ENCODE measurements around the gene TTYH2. TPM values are rescaled to one million over a fixed set of nuclear protein-coding genes. Genes with fewer than 3 reads are reported as not detected.

Gene TTYH2
- total RNA-seq, 3 donors from 2014 or later, result 4.2 to 5.9 (median 5.6) TPM

GRCh38 chr17:74180336-74180735 is 33.0 kb upstream of the TTYH2 start:
- no peak overlapping the region for H3K4me3 ChIP-seq
- TF ChIP-seq POLR2AphosphoS5 (IDR thresholded peaks at IDR 0.05) (no peak), CTCF (IDR thresholded peaks at IDR 0.05) (no peak)

GRCh38 chr17:74181341-74181740 is 32.0 kb upstream of the TTYH2 start:
- no peak overlapping the region for H3K27ac ChIP-seq

More at GRCh38 chr17:74180336-74180735, 33.0 kb upstream of the TTYH2 start:
- no peaks in the 10 kb centered on the region for H3K4me1 ChIP-seq
- no peaks in the 10 kb centered on the region for H3K36me3 ChIP-seq
- H3K27ac ChIP-seq, result no peak overlapping the region
- no peaks in the 10 kb centered on the region for H3K9me3 ChIP-seq
- intact Hi-C loops (cut with DNase I; ENCODE audit: low total_unique reads), result no loop called here
- peaks cover 0 to 18% of the 10 kb centered on the region in 2 donors for H3K27me3 ChIP-seq
- no peak for DNase-seq (ENCODE audit: low spot score in 2 of 2)

GRCh38 chr17:74182041-74182723 is 31.2 kb upstream of the TTYH2 start:
- H3K36me3 ChIP-seq, result no peaks in the 10 kb centered on the region
- peaks cover 0 to 21% of the 10 kb centered on the region in 2 donors for H3K27me3 ChIP-seq
- no peaks in the 10 kb centered on the region for H3K4me1 ChIP-seq
- H3K4me3 ChIP-seq, result no peak overlapping the region
- DNase-seq (ENCODE audit: low spot score in 2 of 2), result no peak
- H3K27ac ChIP-seq, result no peak overlapping the region
- TF ChIP-seq POLR2AphosphoS5 (IDR thresholded peaks at IDR 0.05) (no peak), CTCF (IDR thresholded peaks at IDR 0.05) (no peak), POLR2A (IDR thresholded peaks at IDR 0.05) (no peak)
- intact Hi-C loops (cut with DNase I; ENCODE audit: low total_unique reads), result no loop called here
- no peaks in the 10 kb centered on the region for H3K9me3 ChIP-seq

More at GRCh38 chr17:74181341-74181740, 32.0 kb upstream of the TTYH2 start:
- DNase-seq (ENCODE audit: low spot score in 2 of 2), result no peak
- Histone ChIP-seq H3K4me3 (no peak overlapping the region), H3K27me3 (peaks cover 0 to 15% of the 10 kb centered on the region in 2 donors), H3K9me3 (no peaks in the 10 kb centered on the region), H3K4me1 (no peaks in the 10 kb centered on the region), H3K36me3 (no peaks in the 10 kb centered on the region)
- TF ChIP-seq CTCF (IDR thresholded peaks at IDR 0.05) (no peak), POLR2AphosphoS5 (IDR thresholded peaks at IDR 0.05) (no peak), POLR2A (IDR thresholded peaks at IDR 0.05) (no peak)
- intact Hi-C loops (cut with DNase I; ENCODE audit: low total_unique reads), result no loop called here

GRCh38 chr17:74183411-74183810 is 30.0 kb upstream of the TTYH2 start:
- Histone ChIP-seq H3K27ac (no peak overlapping the region), H3K27me3 (peaks cover 0 to 17% of the 10 kb centered on the region in 2 donors), H3K36me3 (no peaks in the 10 kb centered on the region), H3K4me3 (no peak overlapping the region), H3K9me3 (no peaks in the 10 kb centered on the region), H3K4me1 (no peaks in the 10 kb centered on the region)
- no peak for DNase-seq (ENCODE audit: low spot score in 2 of 2)
- TF ChIP-seq CTCF (IDR thresholded peaks at IDR 0.05) (no peak), POLR2A (IDR thresholded peaks at IDR 0.05) (no peak), POLR2AphosphoS5 (IDR thresholded peaks at IDR 0.05) (no peak)
- intact Hi-C loops (cut with DNase I; ENCODE audit: low total_unique reads), result no loop called here

- Histone ChIP-seq H3K27ac (no peak overlapping the region), H3K9me3 (no peaks in the 10 kb centered on the region), H3K27me3 (peaks cover 0 to 14% of the 10 kb centered on the region in 2 donors), H3K4me1 (no peaks in the 10 kb centered on the region), H3K36me3 (no peaks in the 10 kb centered on the region), H3K4me3 (no peak overlapping the region)
- DNase-seq (ENCODE audit: low spot score in 2 of 2), result no peak
- no peak for TF ChIP-seq CTCF (IDR thresholded peaks at IDR 0.05)
- TF ChIP-seq POLR2AphosphoS5 (IDR thresholded peaks at IDR 0.05), result no peak
- no peak for TF ChIP-seq POLR2A (IDR thresholded peaks at IDR 0.05)
- intact Hi-C loops (cut with DNase I; ENCODE audit: low total_unique reads), result no loop called here
Measured at GRCh38 chr17:74185571-74186185, 27.7 kb upstream of the TTYH2 start.

All from breast epithelium (tissue), 4 donors.